Heart right ventricle (tissue), 16 donors: ENCODE data around the gene DCAF12. TPM values are rescaled to one million over a fixed set of nuclear protein-coding genes. Genes with fewer than 3 reads are reported as not detected.

ENCODE experiments used
- ATAC-seq, 8 donors: fragments of 200-7000 bp; cut with Tn5 transposase; one replicate each; pipeline ENCODE4 v1.9.1; 2020; ENCODE audit warnings: mild to moderate bottlenecking in 8 of 8, moderate library complexity in 8 of 8, moderate number of reproducible peaks in 1 of 8
- DNase-seq, 2 donors: peaks; one replicate each; pipeline ENCODE4 v3.0.0-alpha.2; 2020
- H3K27ac ChIP-seq, 10 donors: fragments of 200-600 bp; sonication (generic) in 2 of 10; one replicate each; pipeline versions ENCODE4 v1.5.0 to v1.8.0; 2020 to 2022; ENCODE audit warnings: mild to moderate bottlenecking in 3 of 10
- H3K27me3 ChIP-seq, 7 donors: fragments of 200-600 bp; one replicate each; pipeline ENCODE4 v1.8.0; 2021 to 2022; ENCODE audit warnings: mild to moderate bottlenecking in 2 of 7
- H3K36me3 ChIP-seq, 9 donors: fragments of 200-600 bp; sonication (generic) in 1 of 9; one replicate each; pipeline versions ENCODE4 v1.5.0 to v1.8.0; 2020 to 2022; ENCODE audit warnings: mild to moderate bottlenecking in 2 of 9
- H3K4me1 ChIP-seq, 9 donors: fragments of 200-600 bp; sonication (generic) in 1 of 9; one replicate each; pipeline versions ENCODE4 v1.5.0 to v1.8.0; 2020 to 2022; ENCODE audit warnings: mild to moderate bottlenecking in 4 of 9
- H3K4me3 ChIP-seq, 10 donors: fragments of 200-600 bp; sonication (generic) in 2 of 10; one replicate each; pipeline versions ENCODE4 v1.5.0 to v1.8.0; 2020 to 2022; ENCODE audit warnings: mild to moderate bottlenecking in 7 of 10, moderate library complexity in 2 of 10
- H3K9me3 ChIP-seq, 11 donors: fragments of 200-600 bp in 10 of 11; sonication (generic) in 2 of 11; one replicate each; pipeline versions ENCODE4 v1.5.0 to v1.8.0; 2013 to 2022; ENCODE audit warnings: mild to moderate bottlenecking in 2 of 11, control low read depth in 1 of 11, moderate library complexity in 1 of 11
- CTCF ChIP-seq, 9 donors: fragments of 200-600 bp; sonication (generic) in 2 of 9; IDR thresholded peaks; one replicate each; pipeline versions ENCODE4 v1.5.0 to v1.8.0; 2021 to 2022; ENCODE audit warnings: antibody characterized with exemption in 9 of 9, mild to moderate bottlenecking in 5 of 9, moderate library complexity in 1 of 9
- WGBS, 2 donors: extraction: QIAGEN DNeasy Blood & Tissue Kit; methylation state at CpG; one replicate each; pipeline ENCODE4 v1.1.7; 2013; ENCODE audit warnings: inconsistent platforms in 1 of 2; 5-methylcytosine and 5-hydroxymethylcytosine counted together
- intact Hi-C, 10 donors: fragments of 100-400 bp; cut with DNase I; formaldehyde crosslinking; loops; one replicate each; pipeline versions ENCODE4 v1.11.1 to v1.14.2; 2022
- polyA plus RNA-seq, 2 donors: library from polyadenylated mRNA; stranded (reverse); fragments of 200-250 nt; gene quantifications; one replicate each; pipeline ENCODE4 v1.2.3, GENCODE V29; 2013
- total RNA-seq, 10 donors: library from RNA; stranded (reverse); fragmentation: NEBNext Ultra II Directional in 3 of 10; extraction: Animal tissue kit (Norgen Biotek cat#: 25700) in 3 of 10; gene quantifications; one replicate each; pipeline versions ENCODE4 v1.2.1 to v1.2.4, GENCODE V29; 2021 to 2023
- donor health status: Arrhythmogenic right ventricular cardiomyopathy.
- donor health status: ischemic (EF 13 %, LVEDD 7.1; RV severe dilation, severe dysfunction).
- donor health status: healthy with polysubstance abuse.
- donor health status: DM: no; HTN: yes; CAD: no.
- donor health status: DM: no; HTN: no; CAD: no.
- donor health status: ischemic (EF 25% LVEDD 6.9; RV normal size, moderate dysfunction).
- donor health status: ischemic (EF 25% LVEDD 5.7; RV mildly dilated, moderate dysfunction).
- donor health status: healthy.
- donor health status: DM: yes; HTN: yes; CAD: no.
- donor health status: Ischemic cardiomyopathy.
- donor health status: ischemic (EF 35%, LVEDD 5.7; RV mildly dilated, moderate dysfunction).
- donor health status: nonischemic (EF 11% LVEDD 7.7; RV severe dilation, severe dysfunction).
- donor health status: DM: yes; HTN: yes; CAD: no.
- donor health status: PGD.
- donor health status: ischemic (EF 29% LVEDD 5.4; RV normal size, mild dysfunction).
- donor health status: nonischemic (EF 23%, LVEDD 6.1; RV moderate dilation, normal function).

The DCAF12 gene
- total and polyA plus RNA-seq, 12 donors = 6.4 to 24.2 (median 15.7) TPM

DNA sequence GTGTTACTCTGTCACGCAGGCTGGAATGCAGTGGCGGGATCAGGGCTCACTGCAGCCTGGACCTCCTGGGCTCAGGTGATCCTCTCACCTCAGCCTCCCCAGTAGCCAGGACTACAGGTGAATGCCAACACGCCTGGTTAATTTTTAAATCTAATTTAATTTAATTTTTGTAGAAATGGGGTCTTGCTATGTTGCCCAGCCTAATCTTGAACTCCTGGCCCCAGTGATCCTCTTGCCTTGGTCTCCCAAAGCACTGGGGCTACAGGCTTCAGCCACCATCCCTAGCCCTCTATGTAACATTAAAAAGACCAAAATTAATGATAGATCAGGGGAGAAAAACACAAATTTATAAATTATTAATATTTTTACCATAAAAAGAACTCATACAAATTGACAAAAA, 66.5 kb downstream of the DCAF12 start:
- 69 to 93% methylated on average over 3 of the region's 3 CpGs for WGBS, 2 donors

DNA sequence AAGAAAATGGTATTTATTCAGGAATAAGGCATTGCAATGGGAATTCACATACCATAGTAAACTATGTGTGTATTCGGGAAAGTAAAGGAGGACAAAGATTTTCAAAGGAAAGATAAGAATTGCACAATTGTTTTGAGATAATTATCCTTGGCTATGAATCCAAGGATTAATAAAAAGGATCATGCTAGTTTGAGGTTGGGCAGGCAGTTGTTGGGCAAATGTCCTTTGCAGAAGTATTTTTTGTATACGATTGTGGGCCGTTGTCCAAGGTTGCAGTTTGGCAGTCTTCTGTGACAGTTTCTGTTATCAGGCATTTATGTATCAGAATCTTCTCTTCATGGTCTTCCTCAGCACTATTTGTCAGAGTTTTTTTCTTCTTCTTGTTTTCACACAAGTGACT, 67.2 kb downstream of the DCAF12 start:
- ATAC-seq (no peak), DNase-seq (no peak)
- no peaks in the 10 kb centered on the region for H3K27me3 ChIP-seq
- no peak overlapping the region for H3K4me3 ChIP-seq
- no peaks in the 10 kb centered on the region for H3K4me1 ChIP-seq
- WGBS, 2 donors = 42 to 48% methylated on average over 3 of the region's 3 CpGs
- H3K9me3 ChIP-seq = no peaks in the 10 kb centered on the region
- no peak for TF ChIP-seq CTCF (IDR thresholded peaks at IDR 0.05)
- no peak overlapping the region for H3K27ac ChIP-seq
- intact Hi-C loops = loop anchor here in 2 of 10 donors (10.0 kb wide), 1 partner anchor 134 kb away; no protein-coding TSS in a partner anchor
- H3K36me3 ChIP-seq = no peaks in the 10 kb centered on the region

More for the DNA sequence above, 66.5 kb downstream of the DCAF12 start:
- H3K4me3 ChIP-seq = no peak overlapping the region
- no peaks in the 10 kb centered on the region for H3K36me3 ChIP-seq
- TF ChIP-seq CTCF (IDR thresholded peaks at IDR 0.05) = no peak
- no peaks in the 10 kb centered on the region for H3K27me3 ChIP-seq
- ATAC-seq (no peak), DNase-seq (no peak)
- intact Hi-C loops = loop anchor here in 2 of 10 donors (10.0 kb wide), 1 partner anchor 135 kb away; no protein-coding TSS in a partner anchor
- H3K4me1 ChIP-seq = no peaks in the 10 kb centered on the region
- H3K27ac ChIP-seq = no peak overlapping the region
- H3K9me3 ChIP-seq = no peaks in the 10 kb centered on the region

- TF ChIP-seq CTCF (IDR thresholded peaks at IDR 0.05) = no peak
These were observed 76.7 kb downstream of the DCAF12 start for GRCh38 chr9:34049630-34050384.

GRCh38 chr9:34048727-34049629, 77.5 kb downstream of the DCAF12 start, which contains the start of gene UBAP2:
Gene UBAP2 (minus strand): TSS chr9:34048887. CDS start chr9:34017148, 31,739 bp downstream.
- Histone ChIP-seq H3K27me3 (no peaks in the 10 kb centered on the region), H3K4me3 (peak within 1 kb of the TSS; percentile 89 to 99 (median 92)), H3K27ac (peak within 1 kb of the TSS; percentile 82 to 98 (median 94)), H3K36me3 (peaks cover 0 to 8% (median 0%) of the 10 kb centered on the region in 9 donors), H3K9me3 (no peaks in the 10 kb centered on the region), H3K4me1 (peaks cover 4 to 36% (median 29%) of the 10 kb centered on the region in 9 donors)
- TF ChIP-seq CTCF (IDR thresholded peaks at IDR 0.05) = peak in 4 of 9 donors; percentile 6 to 29 (median 15)
- intact Hi-C loops = no loop called here
- 0 to 1% methylated on average over 70 of the region's 70 CpGs for WGBS, 2 donors
- peak; percentile 94 to 98 (median 96) for ATAC-seq
- peak; percentile 96 to 98 for DNase-seq

More at GRCh38 chr9:34049630-34050384, 76.7 kb downstream of the DCAF12 start:
- H3K4me3 ChIP-seq = peak overlapping the region; percentile 89 to 99 (median 92)
- 19 to 22% methylated on average over 18 of the region's 18 CpGs for WGBS, 2 donors
- ATAC-seq (no peak), DNase-seq (peak in 1 of 2 donors; percentile 8)
- intact Hi-C loops = loop anchor here in 2 of 10 donors (10.0 kb wide), 1 partner anchor 125 kb away; no protein-coding TSS in a partner anchor
- peak overlapping the region in 9 of 10 donors; percentile 82 to 98 (median 95) for H3K27ac ChIP-seq
- no peaks in the 10 kb centered on the region for H3K9me3 ChIP-seq
- no peaks in the 10 kb centered on the region for H3K36me3 ChIP-seq
- H3K4me1 ChIP-seq = peaks cover 4 to 36% (median 29%) of the 10 kb centered on the region in 9 donors
- no peaks in the 10 kb centered on the region for H3K27me3 ChIP-seq
